ENCODE measurements around the gene ABHD2.
"Not testable (repeated sequence)": the region's sequence is repeated elsewhere in the genome, so short reads cannot be mapped to it uniquely, and the experiment has no call there.

The ABHD2 gene, protein sequence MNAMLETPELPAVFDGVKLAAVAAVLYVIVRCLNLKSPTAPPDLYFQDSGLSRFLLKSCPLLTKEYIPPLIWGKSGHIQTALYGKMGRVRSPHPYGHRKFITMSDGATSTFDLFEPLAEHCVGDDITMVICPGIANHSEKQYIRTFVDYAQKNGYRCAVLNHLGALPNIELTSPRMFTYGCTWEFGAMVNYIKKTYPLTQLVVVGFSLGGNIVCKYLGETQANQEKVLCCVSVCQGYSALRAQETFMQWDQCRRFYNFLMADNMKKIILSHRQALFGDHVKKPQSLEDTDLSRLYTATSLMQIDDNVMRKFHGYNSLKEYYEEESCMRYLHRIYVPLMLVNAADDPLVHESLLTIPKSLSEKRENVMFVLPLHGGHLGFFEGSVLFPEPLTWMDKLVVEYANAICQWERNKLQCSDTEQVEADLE

GRCh38 chr15:89087830-89088604 lies at the start of gene ABHD2:
Gene ABHD2, plus strand, starts transcription at chr15:89088456. Its CDS starts 27,872 bp downstream, at chr15:89116328.
- peak; percentile 95 for DNase-seq (ENCODE audit: low read depth)

DNA sequence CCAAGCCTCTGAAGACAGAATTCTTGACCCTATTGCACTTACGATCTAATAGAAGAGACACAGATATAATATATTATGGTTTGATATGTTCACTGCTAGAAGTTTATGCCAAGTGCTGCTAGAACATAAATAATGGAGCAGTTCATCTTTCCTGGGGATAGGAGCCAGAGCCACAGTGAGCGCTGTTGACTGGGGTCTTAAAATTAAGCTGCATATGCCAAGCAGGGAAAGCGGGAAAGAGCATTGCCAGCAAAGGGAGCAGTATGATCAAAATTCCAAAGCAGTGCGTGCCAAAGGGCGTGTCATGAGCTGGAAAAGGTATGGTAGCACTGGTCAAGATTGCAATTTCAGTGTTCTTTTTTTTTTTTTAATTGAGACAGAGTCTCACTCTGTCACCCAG lies 49.1 kb upstream of the ABHD2 start:
- no peak for DNase-seq (ENCODE audit: low read depth)

- DNase-seq (ENCODE audit: low read depth), result no peak
These were observed 46.7 kb upstream of the ABHD2 start for GRCh38 chr15:89041507-89041906.

DNA sequence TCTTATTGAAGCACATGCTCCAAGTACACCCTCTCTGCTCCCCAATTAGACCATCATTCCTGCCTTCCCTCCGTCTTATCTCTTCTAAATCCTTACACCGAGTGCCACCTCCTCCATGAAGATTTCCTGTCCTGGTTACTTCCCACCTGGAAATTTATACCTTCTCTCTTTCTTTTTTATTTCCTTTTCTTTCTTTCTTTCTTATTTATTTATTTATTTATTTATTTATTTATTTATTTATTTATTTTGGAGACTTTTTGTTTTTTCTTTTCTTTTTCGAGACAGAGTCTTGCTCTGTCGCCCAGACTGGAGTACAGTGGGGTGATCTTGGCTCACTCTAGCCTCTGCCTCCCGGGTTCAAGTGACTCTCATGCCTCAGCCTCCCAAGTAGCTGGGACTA lies 45.9 kb upstream of the ABHD2 start:
- DNase-seq (ENCODE audit: low read depth), result no peak

- DNase-seq (ENCODE audit: low read depth), result no peak
These were observed 44.9 kb upstream of the ABHD2 start for GRCh38 chr15:89043031-89044002.

DNA sequence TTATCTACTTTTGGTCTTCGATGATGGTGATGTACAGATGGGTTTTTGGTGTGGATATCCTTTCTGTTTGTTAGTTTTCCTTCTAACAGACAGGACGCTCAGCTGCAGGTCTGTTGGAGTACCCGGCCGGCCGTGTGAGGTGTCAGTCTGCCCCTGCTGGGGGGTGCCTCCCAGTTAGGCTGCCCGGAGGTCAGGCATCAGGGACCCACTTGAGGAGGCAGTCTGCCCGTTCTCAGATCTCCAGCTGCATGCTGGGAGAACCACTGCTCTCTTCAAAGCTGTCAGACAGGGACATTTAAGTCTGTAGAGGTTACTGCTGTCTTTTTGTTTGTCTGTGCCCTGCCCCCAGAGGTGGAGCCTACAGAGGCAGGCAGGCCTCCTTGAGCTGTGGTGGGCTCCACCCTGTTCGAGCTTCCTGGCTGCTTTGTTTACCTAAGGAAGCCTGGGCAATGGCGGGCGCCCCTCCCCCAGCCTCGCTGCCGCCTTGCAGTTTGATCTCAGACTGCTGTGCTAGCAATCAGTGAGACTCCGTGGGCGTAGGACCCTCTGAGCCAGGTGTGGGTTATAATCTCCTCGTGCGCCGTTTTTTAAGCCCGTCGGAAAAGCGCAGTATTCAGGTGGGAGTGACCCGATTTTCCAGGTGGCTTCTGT lies 39.1 kb upstream of the ABHD2 start:
- not testable (repeated sequence) for DNase-seq (ENCODE audit: low read depth)

DNA sequence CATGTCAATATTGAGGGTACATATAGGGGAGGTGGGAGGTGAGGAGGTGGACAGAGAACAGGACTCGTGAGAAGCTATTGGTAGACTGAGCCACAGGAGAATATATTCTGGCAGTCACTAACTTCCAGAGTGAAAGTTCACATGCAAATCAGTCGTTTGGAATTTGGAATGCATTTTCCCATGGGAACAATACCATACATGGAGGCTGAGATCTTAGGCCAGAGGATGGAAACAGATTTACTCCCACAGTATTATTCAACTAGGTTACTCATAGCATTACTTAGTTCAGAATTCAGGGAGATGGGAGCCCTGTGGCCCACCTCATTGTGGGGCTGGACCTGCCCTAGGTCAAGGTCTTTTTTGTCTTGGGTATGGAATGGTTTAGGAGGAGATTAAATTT lies 36.4 kb upstream of the ABHD2 start:
- no peak for DNase-seq (ENCODE audit: low read depth)

DNA sequence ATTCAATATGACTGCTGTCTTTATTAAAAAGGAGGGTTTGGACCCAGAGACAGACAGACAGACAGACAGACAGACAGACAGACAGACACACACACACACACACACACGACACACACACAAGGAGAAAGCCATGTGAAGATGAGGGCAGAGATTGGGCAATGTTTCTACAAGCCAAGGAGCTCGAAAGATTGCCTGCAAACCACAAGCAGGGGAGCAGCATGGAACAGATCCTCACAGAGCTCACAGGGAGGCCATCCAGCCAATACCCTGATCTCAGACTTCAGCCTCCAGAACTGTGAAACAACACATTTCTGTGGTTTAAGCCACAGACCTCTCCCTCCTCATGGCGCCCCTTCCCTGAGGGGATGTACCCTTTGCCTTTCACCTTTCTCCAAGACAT lies 35.8 kb upstream of the ABHD2 start:
- no peak for DNase-seq (ENCODE audit: low read depth)

DNA sequence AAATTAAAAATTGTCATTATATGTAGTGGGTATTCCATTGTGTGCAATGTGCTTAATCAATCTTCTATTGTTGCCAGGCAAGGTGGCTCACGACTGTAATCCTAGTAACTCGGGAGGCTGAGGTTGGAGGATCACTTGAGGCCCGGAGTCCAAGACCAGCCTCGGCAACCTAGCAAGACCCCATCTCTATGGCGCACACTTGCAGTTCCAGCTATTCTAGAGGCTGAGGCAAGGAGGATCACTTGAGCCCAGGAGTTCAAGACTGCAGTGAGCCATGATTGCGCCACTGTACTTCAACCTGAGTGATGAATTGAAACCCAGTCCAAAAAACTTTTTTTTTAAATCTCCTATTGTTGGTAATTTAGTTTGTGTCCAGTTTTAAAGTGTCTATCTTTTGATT lies 33.4 kb upstream of the ABHD2 start:
- no peak for DNase-seq (ENCODE audit: low read depth)

GRCh38 chr15:89057506-89058133 lies 30.6 kb upstream of the ABHD2 start:
- peak; percentile 72 for DNase-seq (ENCODE audit: low read depth)

GRCh38 chr15:89058376-89058775 lies 29.9 kb upstream of the ABHD2 start:
- DNase-seq (ENCODE audit: low read depth), result no peak

- no peak for DNase-seq (ENCODE audit: low read depth)
These were observed 29.3 kb upstream of the ABHD2 start for GRCh38 chr15:89058876-89059405.

DNA sequence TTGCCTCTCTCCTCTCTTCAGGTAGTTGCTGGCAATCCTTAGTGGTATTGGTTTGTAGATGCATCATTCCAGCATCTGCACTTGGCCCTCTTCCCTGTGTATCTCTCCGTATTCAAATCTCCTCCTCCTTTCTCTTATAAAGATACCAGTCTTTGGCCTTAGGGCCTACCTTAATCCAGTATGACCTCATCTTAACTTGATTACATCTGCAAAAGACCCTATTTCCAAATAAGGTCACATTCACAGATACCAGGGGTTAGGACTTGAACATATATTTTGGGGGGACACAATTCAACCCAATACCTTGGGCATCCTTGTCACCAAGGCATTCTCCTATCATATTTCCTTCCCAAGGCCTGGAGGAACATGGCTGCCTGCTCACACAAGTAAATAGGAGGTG lies 22.0 kb upstream of the ABHD2 start:
- DNase-seq (ENCODE audit: low read depth), result no peak

GRCh38 chr15:89067751-89068150 lies 20.5 kb upstream of the ABHD2 start:
- no peak for DNase-seq (ENCODE audit: low read depth)

DNA sequence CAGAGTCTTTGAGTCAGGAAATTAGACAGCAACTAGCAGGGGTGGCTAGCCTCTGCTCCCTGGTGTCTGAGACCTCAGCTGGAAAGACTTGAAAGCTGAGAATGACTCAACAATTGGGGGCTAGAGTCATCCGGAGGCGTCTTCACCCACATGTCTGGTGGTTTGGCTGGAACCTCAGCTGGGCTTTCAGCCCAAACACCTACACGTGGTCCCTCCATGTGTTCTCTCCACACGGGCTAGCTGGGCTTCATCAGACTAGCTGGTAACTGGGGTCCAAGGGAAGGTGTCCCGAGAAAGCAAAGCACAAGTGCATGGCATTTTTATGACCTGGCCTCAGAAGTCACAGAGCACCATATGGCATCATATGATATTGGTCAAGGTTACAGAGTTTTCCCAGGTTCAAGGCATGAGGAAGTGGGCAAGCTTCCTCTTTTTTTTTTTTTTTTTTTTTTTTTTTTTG lies 19.9 kb upstream of the ABHD2 start:
- DNase-seq (ENCODE audit: low read depth), result peak; percentile 7

DNA sequence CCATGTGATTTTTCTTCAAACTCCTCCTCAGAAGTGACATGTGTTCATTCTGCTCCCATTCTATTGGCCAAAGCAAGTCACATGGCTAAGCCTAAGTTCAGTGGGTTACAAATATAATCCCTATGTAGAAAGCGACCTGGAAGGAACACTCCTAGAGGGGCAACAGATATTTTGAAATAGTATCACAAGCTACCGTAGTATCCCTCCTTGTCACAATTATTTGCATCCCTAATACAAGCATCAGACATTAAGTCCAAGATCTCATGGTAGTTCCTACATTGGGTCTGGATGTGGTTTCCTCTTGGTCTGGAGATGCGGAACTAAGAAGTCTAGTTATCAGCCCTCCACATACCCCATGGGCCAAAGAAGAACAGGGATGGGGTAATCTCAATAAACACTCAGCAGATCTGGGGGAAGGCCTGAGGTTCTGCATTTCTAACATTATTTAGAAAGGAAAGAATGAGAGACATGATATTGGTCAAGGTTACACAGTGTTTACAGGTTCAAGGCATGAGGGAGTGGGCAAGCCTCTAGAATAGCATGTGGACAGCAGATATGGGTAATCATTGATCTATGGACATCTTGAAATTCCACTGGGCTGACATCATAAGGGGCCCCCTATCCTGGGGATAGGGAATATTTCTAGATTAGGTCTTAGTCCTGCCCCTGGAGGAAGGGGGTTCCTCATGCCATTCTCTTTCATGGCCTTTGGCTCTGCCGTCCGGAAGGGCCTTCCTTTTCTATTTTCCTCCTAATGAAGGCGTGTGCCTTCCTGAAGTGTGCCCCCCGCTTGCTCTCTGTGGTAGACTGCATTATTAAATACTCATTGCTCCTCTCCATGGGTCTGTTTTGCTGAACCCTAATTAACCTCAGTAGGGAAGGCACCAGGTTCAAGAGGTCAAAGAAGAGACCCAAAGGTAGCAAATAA lies 17.8 kb upstream of the ABHD2 start:
- no peak for DNase-seq (ENCODE audit: low read depth)

- DNase-seq (ENCODE audit: low read depth), result no peak
These were observed 16.8 kb upstream of the ABHD2 start for GRCh38 chr15:89071471-89071870.

DNA sequence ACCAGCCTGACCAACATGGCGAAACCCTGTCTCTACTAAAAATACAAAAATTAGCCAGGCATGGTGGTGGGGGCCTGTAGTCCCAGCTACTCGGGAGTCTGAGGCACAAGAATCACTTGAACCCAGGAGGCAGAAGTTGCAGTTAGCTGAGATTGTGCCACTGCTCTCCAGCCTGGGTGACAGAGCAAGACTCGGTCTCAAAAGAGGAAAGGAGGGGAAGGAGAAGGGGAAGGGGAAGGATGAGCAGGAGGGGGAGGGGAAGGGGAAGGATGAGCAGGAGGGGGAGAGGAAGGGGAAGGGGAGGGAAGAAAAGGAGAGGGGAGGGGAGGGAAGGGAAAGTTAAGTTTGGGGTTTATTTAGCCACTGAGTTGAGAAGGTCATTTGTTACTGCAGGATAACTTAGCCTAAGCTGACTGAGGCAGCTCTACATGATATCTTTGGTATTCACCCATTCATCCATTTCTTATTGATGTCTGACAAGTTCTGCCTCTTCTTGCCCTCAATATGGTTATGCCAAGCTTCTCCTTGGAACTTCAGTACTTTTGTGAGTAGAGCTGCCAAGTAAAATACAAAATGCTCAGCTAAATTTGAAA lies 15.9 kb upstream of the ABHD2 start:
- no peak for DNase-seq (ENCODE audit: low read depth)

- no peak for DNase-seq (ENCODE audit: low read depth)
These were observed 13.7 kb upstream of the ABHD2 start for GRCh38 chr15:89074402-89075012.

Measured in stimulated activated CD8-positive, alpha-beta memory T cell treated with anti-CD3 and anti-CD28 coated beads, Interleukin-12 subunit alpha, Interleukin-12 subunit beta, amount 100 ng/mL, for 1 hour (primary cell).